GM12878 (cell line): ENCODE measurements around the gene CDH15. TPM values are rescaled to one million over a fixed set of nuclear protein-coding genes. Genes with fewer than 3 reads are reported as not detected.

Source experiments
- ATAC-seq: fragments of 200-7000 bp; cut with Tn5 transposase; 3 replicates; pipeline ENCODE4 v1.9.1; 2020; ENCODE audit warnings: mild to moderate bottlenecking, moderate library complexity
- BruUV-seq: library from RNA; stranded (reverse); fragments of 400-500 nt; replicated peaks from 2 replicates; lab custom pipeline; 2021; lab: Mats Ljungman, UMichigan
- CTCF ChIA-PET: fragments of 300-600 bp; sonication (Branson Sonifier 250); formaldehyde crosslinking; extraction: SDS; loops from one replicate; lab custom pipeline; 2021; ENCODE audit warnings: inconsistent platforms; lab: Yijun Ruan, JAX
- POLR2A ChIA-PET: fragments of 350-600 bp; formaldehyde crosslinking; extraction: SDS; loops from one replicate; lab custom pipeline; 2021; ENCODE audit warnings: inconsistent platforms; lab: Charles Lee
- RAD21 ChIA-PET: fragments of 300-600 bp; sonication (Branson Sonifier 250); formaldehyde crosslinking; loops from one replicate; lab custom pipeline; 2023; ENCODE audit warnings: antibody characterized with exemption; ENCODE audit not compliant: unreplicated experiment; lab: Charles Lee
- SMC1A ChIA-PET: fragments of 300-600 bp; sonication (Branson Sonifier 250); formaldehyde crosslinking; loops from one replicate; lab custom pipeline; 2023; ENCODE audit not compliant: unreplicated experiment, uncharacterized antibody; lab: Charles Lee
- DNase-seq: peaks from one replicate; pipeline ENCODE4 v3.0.0-alpha.2; 2011; ENCODE audit warnings: low read depth, low spot score
- FAIRE-seq: peaks from 3 replicates; lab custom pipeline; 2011; peaks lifted over from hg19 to GRCh38; lab: Jason Lieb, UNC
- H2AFZ ChIP-seq: 2 replicates; pipeline ENCODE4 v1.6.0; 2011; ENCODE audit warnings: low read depth, low read length, control low read depth; ENCODE audit not compliant: control insufficient read depth
- H3K27ac ChIP-seq: 2 replicates; pipeline ENCODE4 v1.5.1; 2011; ENCODE audit warnings: control low read depth; ENCODE audit not compliant: control insufficient read depth, insufficient read depth
- H3K27me3 ChIP-seq, 2 experiments: replicated peaks in 1 of 2; 2 replicates each; pipeline versions ENCODE4 v1.6.0 to v1.6.1; 2011; ENCODE audit warnings: low read length in 1 of 2; ENCODE audit not compliant: control insufficient read depth in 2 of 2, insufficient read depth in 2 of 2
- H3K36me3 ChIP-seq, 2 experiments: 2 replicates each; pipeline ENCODE4 v1.5.1; 2011; ENCODE audit warnings: low read length in 1 of 2; ENCODE audit not compliant: control insufficient read depth in 2 of 2, insufficient read depth in 2 of 2
- H3K4me1 ChIP-seq: 2 replicates; pipeline ENCODE4 v1.6.1; 2011; ENCODE audit warnings: mild to moderate bottlenecking, low read length, moderate library complexity, mixed read lengths; ENCODE audit not compliant: control insufficient read depth, insufficient read depth
- H3K4me2 ChIP-seq: 2 replicates; pipeline ENCODE4 v1.6.0; 2011; ENCODE audit warnings: control low read depth; ENCODE audit not compliant: control insufficient read depth, insufficient read depth
- H3K4me3 ChIP-seq: fragments of 200-600 bp; sonication (generic); 2 replicates; pipeline ENCODE4 v1.5.1; 2016
- H3K79me2 ChIP-seq: 2 replicates; pipeline ENCODE4 v1.6.0; 2011; ENCODE audit warnings: low read length; ENCODE audit not compliant: control insufficient read depth, insufficient read depth
- H3K9ac ChIP-seq: 2 replicates; pipeline ENCODE4 v1.8.0; 2011; ENCODE audit warnings: low read length, control low read depth, mixed read lengths; ENCODE audit not compliant: control insufficient read depth, insufficient read depth
- H3K9me3 ChIP-seq: replicated peaks from 3 replicates; pipeline ENCODE4 v1.5.1; 2011; ENCODE audit warnings: mild to moderate bottlenecking, low read length; ENCODE audit not compliant: control insufficient read depth, insufficient read depth
- H4K20me1 ChIP-seq: 2 replicates; pipeline ENCODE4 v1.6.0; 2011; ENCODE audit not compliant: control insufficient read depth, insufficient read depth
- BHLHE40 ChIP-seq, 2 experiments: fragments of 450-650 bp in 1 of 2; IDR thresholded peaks; 2 replicates each; pipeline ENCODE4 v1.6.1; 2011 to 2017; ENCODE audit warnings: low read depth in 2 of 2, borderline replicate concordance in 1 of 2, improper control_type of control experiment in 1 of 2, low read length in 1 of 2, mild to moderate bottlenecking in 1 of 2
- NFIC ChIP-seq: IDR thresholded peaks from 2 replicates; pipeline ENCODE4 v1.6.1; 2012; ENCODE audit warnings: low read depth, mild to moderate bottlenecking, inconsistent platforms, low read length, moderate library complexity
- NFXL1 ChIP-seq: fragments of 450-650 bp; IDR thresholded peaks from 2 replicates; pipeline ENCODE4 v1.6.1; 2017; ENCODE audit warnings: antibody characterized with exemption, mild to moderate bottlenecking, borderline replicate concordance
- NKRF ChIP-seq: fragments of 450-650 bp; conservative IDR thresholded peaks from 2 replicates; pipeline ENCODE4 v1.6.1; 2017; ENCODE audit warnings: mild to moderate bottlenecking, moderate library complexity
- RAD51 ChIP-seq: fragments of 450-650 bp; IDR thresholded peaks from 2 replicates; pipeline ENCODE4 v1.6.1; 2016; ENCODE audit warnings: moderate library complexity, mild to moderate bottlenecking, inconsistent platforms
- SIX5 ChIP-seq: IDR thresholded peaks from 2 replicates; pipeline ENCODE4 v1.6.1; 2011; ENCODE audit warnings: mild to moderate bottlenecking, low read depth, low read length, moderate library complexity; ENCODE audit not compliant: severe bottlenecking
- SMAD5 ChIP-seq: IDR thresholded peaks from 2 replicates; pipeline ENCODE4 v1.6.1; 2016; ENCODE audit warnings: antibody characterized with exemption, low read depth
- SREBF2 ChIP-seq: IDR thresholded peaks from 2 replicates; pipeline ENCODE4 v1.6.1; 2012; ENCODE audit warnings: mild to moderate bottlenecking, low read length
- STAT3 ChIP-seq: IDR thresholded peaks from 2 replicates; pipeline ENCODE4 v1.6.1; 2011; ENCODE audit warnings: low read depth, low read length, improper control_type of control experiment
- TAF1 ChIP-seq: IDR thresholded peaks from 2 replicates; pipeline ENCODE4 v1.6.1; 2011; ENCODE audit warnings: mild to moderate bottlenecking, low read depth, low read length, borderline replicate concordance
- ZBTB33 ChIP-seq: fragments of 450-650 bp; IDR thresholded peaks from 2 replicates; pipeline ENCODE4 v1.6.1; 2017; ENCODE audit warnings: mild to moderate bottlenecking
- WGBS: methylation state at CpG from one replicate; pipeline ENCODE4 v1.1.6; 2016; ENCODE audit warnings: low lambda C conversion rate; ENCODE audit not compliant: insufficient replicate concordance, insufficient coverage; ENCODE audit errors: missing lambda C conversion rate; 5-methylcytosine and 5-hydroxymethylcytosine counted together
- in situ Hi-C: fragments of 300-500 bp; cut with MboI; formaldehyde crosslinking; loops from 9 replicates; pipeline ENCODE4 v1.14.3; 2018; ENCODE audit warnings: mixed read lengths
- intact Hi-C: fragments of 100-400 bp; cut with micrococcal nuclease; formaldehyde crosslinking; loops from one replicate; pipeline ENCODE4 v1.14.2; 2022; ENCODE audit not compliant: unreplicated experiment
- polyA plus RNA-seq, 11 experiments: library from polyadenylated mRNA; depleted of rRNA in 4 of 11; unstranded in 6 of 11; stranded (reverse) in 5 of 11; fragments of >200 nt; fragmentation: Nextera tagmentation in 4 of 11; fragmentation: Illumina TruSeq in 1 of 11; extraction: Ambion mirVana in 4 of 11; extraction: Trizol in 1 of 11; gene quantifications; 1 replicate in 1 of 11; 2 replicates in 10 of 11; pipeline versions ENCODE4 v1.2.1 to v1.2.3, GENCODE V29; 2011 to 2016; ENCODE audit warnings: inconsistent platforms in 2 of 11, missing spikeins in 2 of 11, low read depth in 1 of 11
- total RNA-seq, 4 experiments: library from RNA; depleted of rRNA in 3 of 4; stranded (reverse); fragments of >200 nt in 3 of 4; fragmentation: Illumina TruSeq in 1 of 4; extraction: Trizol in 1 of 4; gene quantifications; 2 replicates each; pipeline versions ENCODE4 v1.2.1 to v1.2.3, GENCODE V29; 2013 to 2021

The CDH15 gene
- total and polyA plus RNA-seq, 10 of the 15 experiments (the other 5 are each of a cell fraction or from before 2014, with no cell fraction given), result 0.02 to 0.06 TPM; not detected in 8

GRCh38 chr16:89178453-89179147 is 7.1 kb downstream of the CDH15 start:
- no peak for FAIRE-seq
- Histone ChIP-seq H3K36me3 (no peaks in the 10 kb centered on the region), H3K9me3 (no peaks in the 10 kb centered on the region), H3K9ac (no peak overlapping the region), H3K79me2 (no peaks in the 10 kb centered on the region), H3K4me2 (no peak overlapping the region), H4K20me1 (no peaks in the 10 kb centered on the region), H3K4me1 (no peaks in the 10 kb centered on the region), H3K27ac (no peak overlapping the region), H3K27me3 (no peaks in the 10 kb centered on the region; a peak in 1 of 4 replicates), H3K4me3 (no peak overlapping the region), H2AFZ (no peak overlapping the region)
- ChIA-PET CTCF (no interaction called here), SMC1A (no interaction called here), POLR2A (no interaction called here), RAD21 (no interaction called here)
- WGBS, result 63% methylated on average over 21 of the region's 24 CpGs
- ATAC-seq, result no peak
- TF ChIP-seq NFXL1, result no peak
- no peak for TF ChIP-seq SMAD5
- no peak for TF ChIP-seq RAD51
- TF ChIP-seq SREBF2, result no peak
- no peak for TF ChIP-seq SIX5
- TF ChIP-seq NFIC, result no peak
- TF ChIP-seq ZBTB33, result no peak
- no peak for TF ChIP-seq NKRF
- TF ChIP-seq BHLHE40 (IDR thresholded peaks at IDR 0.05; ENCODE audit: borderline replicate concordance in 1 of 2, low read depth in 2 of 2, low read length in 1 of 2), result no peak
- TF ChIP-seq TAF1, result no peak
- TF ChIP-seq STAT3, result no peak
- intact Hi-C loops, result no loop called here
- no TSS peak for BruUV-seq
- in situ Hi-C loops, result no loop called here
- DNase-seq, result no peak
